ENCODE data around the gene BRMS1L.
"Not testable (repeated sequence)": the region's sequence is repeated elsewhere in the genome, so short reads cannot be mapped to it uniquely, and the experiment has no call there.

BRMS1L gene

DNA sequence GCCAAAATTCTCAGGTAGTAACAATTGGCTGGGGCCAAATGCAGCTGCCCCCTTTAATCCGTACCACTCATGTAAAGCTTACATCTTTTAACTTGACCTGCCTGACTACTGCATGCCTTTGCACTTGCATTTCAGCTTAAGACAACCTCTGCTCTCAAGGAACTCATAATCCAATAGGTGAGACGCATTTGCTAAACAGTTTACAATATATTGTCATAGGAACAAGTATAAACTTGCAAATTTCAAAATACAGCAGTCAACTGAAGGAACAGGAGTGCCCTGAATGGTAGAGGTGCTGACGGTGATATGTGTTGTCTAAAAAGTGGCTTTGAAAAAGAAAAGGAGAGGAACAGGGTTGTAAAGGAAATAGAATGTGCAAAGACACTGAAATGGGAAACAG is 3.6 kb upstream of the BRMS1L start:
- no peak for DNase-seq

DNA sequence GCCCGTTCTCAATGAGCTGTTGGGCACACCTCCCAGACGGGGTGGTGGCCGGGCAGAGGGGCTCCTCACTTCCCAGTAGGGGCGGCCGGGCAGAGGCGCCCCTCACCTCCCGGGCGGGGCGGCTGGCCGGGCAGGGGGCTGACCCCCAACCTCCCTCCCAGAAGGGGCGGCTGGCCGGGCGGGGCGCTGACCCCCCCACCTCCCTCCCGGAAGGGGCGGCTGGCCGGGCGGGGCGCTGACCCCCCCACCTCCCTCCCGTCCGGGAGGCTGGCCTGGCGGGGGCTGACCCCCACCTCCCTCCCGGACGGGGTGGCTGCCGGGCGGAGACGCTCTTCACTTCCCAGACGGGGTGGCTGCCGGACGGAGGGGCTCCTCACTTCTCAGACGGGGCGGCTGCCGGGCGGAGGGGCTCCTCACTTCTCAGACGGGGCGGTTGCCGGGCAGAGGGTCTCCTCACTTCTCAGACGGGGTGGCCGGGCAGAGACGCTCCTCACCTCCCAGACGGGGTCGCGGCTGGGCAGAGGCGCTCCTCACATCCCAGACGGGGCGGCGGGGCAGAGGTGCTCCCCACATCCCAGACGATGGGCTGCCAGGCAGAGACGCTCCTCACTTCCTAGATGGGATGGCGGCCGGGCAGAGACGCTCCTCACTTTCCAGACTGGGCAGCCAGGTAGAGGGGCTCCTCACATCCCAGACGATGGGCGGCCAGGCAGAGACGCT is 1.5 kb upstream of the BRMS1L start:
- not testable (repeated sequence) for DNase-seq

DNA sequence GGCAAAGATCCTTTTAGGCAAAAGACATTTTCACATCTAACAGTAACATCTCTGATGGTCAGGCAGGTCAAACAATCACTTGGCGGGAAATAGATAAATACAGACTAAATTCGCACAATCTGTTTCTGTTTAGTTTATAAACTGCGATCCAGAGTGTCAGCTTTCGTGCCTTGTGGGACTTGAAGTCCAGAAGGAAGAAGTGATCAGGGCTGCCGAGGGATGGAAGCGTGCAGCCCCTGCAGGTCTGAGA is 245 bp upstream of the BRMS1L start:
- DNase-seq: no peak

DNA sequence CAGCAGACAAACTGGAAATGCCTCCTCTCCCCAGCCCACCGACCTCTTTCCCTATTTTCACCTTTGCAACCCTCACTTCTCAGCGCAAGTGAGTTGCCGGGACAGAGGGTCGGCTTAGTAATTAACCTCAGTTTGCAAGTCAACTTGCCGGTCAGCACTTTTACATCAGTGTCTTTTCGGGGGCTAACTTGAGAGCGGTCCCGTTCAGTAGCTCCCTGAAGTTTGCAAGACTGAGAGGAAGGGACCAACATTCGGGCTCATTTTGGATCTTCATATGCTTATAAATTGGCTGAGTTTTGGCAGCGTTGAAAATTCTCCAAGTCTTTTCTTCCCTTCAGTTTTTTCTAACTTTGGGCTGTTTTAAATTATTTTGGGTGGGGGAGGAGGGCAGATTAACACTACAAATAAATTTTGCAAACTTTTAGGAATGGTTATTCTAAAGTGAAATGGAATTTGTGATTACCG is 846 bp downstream of the BRMS1L start:
- no peak for DNase-seq

DNA sequence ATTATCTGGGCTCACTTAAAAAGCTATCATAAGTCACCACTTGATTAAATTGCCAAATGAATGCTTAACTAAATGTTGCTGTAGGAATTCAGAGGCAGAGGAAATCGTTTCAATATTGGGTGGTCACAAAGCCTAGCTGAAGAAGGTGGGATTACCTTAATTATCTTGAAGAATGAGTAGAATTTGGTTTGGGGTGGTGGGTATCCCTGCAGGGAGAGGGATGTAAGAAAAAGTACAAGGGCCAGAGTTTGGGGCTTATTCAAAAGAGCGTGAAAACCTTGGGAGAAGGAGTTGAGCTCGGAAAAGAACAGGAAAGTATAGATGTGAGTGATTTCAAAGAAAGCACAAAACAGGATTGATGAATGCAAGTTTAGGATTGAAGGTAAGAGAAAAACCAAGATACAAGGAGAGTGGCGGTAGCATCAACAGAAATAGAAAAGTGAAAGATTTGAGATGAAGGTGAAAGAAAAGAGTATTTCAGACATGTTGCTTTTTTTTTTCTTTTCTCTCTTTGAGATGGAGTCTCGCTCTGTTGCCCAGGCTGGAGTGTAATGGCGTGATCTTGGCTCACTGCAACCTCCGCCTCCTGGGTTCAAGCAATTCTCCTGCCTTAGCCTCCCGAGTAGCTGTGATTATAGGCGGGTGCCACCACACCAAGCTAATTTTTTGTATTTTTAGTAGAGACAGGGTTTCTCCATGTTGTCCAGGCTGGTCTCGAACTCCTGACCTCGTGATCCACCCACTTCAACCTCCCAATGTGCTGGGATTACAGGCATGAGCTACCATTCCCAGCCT is 1.7 kb downstream of the BRMS1L start:
- no peak for DNase-seq

DNA sequence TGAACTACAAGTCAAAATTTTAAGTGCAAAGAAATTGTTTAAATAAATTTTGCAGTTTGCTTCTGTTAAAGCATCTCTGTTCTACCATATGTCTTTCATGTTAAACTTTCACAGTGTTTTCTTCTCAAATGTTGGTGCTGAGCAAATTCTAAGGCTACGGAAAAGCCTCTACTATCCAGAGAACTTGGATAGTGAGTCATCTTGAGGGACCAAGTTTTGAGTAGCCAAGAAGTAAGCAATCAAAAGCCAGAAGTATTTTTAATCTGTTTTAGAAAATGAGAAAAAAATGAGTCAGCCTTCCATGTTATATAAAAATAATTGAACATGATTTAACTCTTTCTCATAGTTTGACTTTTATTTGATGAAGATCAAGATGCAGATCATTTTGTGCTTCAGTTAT is 3.3 kb downstream of the BRMS1L start:
- DNase-seq: no peak

DNA sequence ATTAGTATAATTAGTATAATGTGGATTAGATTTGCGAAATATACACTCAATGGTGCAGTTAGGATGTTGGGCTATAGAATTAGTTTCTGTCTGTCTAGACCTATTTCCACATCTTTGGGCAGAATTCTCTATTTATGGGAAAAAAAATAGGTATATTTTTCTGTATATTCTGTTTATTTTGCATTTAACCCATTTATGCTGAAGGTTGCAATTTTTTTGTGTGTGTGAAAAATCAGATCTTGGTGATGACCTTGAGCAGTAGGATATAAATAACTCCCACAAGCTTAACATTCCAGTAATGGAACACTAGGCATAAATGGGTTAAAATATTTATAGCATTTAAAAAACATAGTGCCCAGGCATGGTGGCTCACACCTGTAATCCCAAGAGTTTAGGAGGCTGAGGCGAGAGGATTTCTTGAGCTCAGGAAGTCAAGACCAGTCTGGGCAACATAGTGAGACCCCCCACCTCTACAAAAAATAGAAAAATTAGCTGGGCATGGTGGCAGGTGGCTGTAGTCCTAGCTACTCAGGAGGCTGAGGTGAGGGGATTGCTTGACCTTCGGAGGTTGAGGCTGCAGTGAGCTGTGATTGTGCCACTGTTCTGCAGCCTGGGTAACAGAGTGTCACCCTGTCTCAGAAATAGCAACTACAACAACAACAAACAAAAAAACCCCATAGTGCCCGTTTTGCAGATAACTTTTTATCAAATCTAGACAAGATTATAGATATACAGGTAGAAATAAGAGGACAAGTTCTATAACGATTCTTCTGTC is 9.3 kb downstream of the BRMS1L start:
- no peak for DNase-seq

DNA sequence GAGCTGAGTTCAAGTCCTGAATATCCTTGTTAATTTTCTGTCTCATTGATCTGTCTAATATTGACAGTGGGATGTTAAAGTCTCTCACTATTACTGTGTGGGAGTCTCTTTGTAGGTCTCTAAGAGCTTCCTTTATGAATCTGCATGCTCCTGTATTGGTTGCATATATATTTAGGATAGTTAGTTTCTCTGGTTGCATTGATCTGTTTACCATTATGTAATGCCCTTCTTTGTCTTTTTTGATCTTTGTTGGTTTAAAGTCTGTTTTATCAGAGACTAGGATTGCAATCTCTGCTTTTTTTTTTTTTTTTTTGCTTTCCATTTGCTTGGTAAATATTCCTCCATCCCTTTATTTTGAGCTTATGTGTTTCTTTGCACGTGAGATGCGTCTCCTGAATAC is 15.6 kb downstream of the BRMS1L start:
- not testable (repeated sequence) for DNase-seq

DNA sequence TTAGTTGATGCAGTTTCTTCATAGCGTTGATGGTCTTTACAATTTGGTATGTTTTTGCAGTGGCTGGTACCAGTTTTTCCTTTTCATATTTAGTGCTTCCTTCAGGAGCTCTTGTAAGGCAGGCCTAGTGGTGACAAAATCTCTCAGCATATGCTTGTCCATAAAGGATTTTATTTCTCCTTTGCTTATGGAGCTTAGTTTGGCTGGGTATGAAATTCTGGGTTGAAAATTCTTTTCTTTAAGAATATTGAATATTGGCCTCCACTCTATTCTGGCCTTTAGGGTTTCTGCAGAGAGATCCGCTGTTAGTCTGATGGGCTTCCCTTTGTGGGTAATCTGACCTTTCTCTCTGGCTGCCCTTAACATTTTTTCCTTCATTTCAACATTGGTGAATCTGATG is 16.1 kb downstream of the BRMS1L start:
- not testable (repeated sequence) for DNase-seq

DNA sequence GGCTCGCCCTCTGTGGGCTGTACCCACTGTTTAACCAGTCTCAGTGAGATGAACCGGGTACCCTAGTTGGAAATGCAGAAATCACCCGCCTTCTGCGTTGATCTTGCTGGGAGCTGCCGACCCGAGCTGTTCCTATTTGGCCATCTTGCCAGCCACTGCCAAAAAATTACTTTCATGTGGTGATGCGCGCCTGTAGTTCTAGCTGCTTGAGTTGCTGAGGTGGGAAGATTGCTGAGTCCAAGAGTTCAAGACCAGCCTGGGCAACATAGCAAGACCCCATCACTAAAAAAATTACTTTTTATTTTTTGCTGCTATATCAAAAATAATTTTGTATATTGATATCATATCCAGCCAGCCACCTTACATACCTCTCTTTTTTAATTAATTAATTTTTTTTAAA is 18.4 kb downstream of the BRMS1L start:
- DNase-seq: no peak

DNA sequence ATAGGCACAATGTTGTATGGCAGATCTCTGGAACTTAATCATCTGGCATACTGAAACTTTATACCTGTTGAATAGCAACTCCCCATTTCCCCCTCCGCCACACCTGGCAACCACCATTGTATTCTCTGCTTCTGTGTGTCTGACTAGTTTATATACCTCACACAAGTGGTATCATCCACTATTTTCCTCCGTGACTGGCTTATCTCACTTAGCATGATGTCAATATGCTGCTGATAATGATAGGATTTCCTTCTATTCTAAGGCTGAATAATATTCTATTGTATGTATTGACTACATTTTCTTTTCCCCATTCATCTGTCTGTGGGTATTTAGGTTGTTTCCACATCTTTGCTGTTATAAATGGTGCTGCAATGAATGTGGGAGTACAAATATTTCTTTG is 21.5 kb downstream of the BRMS1L start:
- no peak for DNase-seq

DNA sequence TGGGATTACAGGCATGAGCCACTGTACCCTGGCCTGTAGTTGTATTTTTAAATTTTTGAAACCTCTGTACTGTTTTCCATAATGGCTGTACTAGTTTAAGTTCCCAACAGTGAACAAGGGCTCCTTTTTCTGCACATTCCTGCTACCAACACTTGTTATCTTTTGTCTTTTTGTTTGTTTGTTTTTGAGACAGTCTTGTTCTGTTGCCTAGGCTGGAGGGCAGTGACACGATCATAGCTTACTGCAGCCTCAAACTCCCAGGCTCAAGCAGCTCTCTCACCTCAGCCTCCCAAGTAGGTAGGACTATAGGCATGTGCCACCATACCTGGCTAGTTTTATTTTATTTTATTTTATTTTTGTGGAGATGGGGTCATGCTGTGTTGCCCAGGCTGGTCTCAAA is 23.0 kb downstream of the BRMS1L start:
- DNase-seq: no peak

DNA sequence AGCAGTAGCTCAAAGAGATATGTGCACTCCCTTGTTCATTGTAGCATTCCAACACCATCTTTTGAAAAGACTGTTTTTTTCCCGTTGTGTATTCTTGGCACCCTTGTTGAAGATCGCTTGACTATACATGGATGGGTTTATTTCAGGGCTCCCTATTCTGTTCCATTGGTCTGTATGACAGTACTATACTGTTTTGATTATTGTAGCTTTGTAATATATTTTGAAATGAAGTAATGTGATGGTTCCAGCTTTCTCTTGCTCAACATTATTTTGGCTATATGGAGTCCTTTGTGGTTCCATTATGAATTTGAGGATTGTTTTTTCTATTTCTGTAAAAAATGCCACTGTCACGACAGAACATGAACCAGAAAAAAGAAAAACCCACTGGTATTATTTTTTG is 25.7 kb downstream of the BRMS1L start:
- no peak for DNase-seq

DNA sequence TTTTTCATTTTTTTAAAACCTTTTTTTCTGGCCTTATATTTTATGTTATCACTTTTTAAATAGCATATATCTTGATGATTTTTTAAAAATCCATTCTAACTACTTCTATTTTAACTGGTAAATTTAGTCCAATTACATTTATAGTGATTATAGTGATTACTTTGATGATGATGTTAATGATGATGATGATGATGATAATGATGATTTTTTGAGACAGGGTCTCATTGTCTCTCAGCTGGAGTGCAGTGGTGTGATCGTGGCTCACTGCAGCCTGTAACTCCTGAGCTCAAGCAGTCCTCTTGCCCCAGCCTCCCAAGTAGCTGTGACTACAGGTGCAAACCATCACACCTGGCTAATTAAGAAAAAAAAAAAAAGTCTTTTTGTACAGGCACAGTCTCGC is 27.1 kb downstream of the BRMS1L start:
- no peak for DNase-seq

DNA sequence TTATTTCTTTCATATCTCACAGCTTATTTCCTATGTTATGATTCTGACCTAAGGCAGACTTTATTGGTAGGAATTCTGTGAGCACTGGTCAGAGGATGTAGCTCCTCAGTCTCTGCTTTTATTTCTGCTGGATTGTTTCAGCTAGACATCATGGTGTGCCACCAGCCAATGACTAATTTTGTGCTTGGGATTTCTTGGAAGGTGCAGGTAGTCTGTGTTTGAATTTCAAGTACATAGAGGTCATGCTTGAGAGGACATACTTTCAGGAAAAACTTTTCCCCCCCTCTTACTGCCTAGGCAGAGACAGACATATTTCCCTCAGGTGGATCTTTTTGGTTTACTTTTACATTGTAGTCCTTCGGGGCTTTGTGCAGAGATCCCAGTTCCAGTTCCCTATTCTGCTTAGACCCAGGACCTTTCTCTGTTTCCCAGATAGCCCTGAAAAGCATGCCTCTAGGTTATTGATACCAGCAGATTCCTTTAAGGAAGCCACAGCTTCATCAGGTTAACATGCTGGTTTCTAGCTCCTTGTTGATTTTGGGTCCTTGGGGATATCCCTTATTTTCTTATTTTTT is 28.6 kb downstream of the BRMS1L start:
- no peak for DNase-seq

DNA sequence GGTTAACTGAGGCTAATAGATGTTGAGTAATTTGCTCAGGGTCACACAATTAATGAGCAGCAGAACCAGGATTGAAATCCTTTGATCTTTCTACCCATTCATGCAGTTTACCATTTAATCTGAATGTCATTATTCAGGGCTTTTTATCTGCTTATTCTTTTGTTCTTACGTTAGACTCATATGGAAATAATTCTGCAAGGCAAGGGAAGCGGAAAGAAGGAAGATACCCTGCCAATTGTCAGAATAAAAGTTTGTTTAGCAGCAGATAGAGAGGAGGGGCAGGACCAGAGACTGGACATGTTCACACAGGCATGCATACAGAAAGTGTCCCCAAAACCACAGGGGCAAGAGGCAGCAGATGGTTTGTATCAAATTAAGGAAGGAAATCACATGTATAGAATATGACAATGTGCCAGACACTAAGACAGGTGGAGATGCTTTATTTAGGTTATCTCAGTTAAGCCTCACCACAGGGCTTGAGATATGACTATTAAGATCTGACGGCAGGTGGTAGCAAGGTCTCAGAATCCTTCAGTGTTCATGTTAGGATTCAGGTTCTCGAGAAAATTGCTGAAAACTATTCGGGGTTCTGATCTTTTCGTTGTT is 29.8 kb downstream of the BRMS1L start:
- DNase-seq: no peak

DNA sequence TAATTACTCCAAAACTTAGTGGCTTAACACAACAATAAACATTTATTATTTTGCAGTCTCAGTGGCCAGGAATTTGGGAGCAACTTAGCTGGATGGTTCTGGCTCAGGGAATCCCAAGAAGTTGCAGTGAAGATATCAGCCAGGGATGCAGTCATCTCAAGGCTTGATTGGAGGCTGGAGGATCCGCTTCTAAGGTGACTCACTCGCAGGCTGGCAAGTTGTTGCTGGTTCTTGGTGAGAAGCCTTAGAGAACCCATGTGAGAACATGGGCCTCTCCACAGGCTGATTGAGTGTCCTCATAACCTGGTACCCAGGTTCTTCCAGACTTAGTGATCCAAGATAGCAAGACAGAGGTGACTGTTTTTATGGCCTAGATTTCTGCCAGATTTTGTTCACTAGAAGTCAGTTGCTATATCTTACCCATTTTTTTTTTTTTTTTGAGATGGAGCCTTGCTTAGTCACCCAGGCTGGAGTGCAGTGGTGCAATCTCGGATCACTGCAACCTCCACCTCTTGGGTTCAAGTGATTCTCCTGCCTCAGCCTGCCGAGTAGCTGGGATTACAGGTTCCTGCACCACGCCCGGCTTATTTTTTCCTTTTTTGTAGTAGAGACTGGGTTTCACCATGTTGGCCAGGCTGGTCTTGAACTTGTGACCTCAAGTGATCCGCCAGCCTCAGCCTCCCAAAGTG is 32.5 kb downstream of the BRMS1L start:
- no peak for DNase-seq

DNA sequence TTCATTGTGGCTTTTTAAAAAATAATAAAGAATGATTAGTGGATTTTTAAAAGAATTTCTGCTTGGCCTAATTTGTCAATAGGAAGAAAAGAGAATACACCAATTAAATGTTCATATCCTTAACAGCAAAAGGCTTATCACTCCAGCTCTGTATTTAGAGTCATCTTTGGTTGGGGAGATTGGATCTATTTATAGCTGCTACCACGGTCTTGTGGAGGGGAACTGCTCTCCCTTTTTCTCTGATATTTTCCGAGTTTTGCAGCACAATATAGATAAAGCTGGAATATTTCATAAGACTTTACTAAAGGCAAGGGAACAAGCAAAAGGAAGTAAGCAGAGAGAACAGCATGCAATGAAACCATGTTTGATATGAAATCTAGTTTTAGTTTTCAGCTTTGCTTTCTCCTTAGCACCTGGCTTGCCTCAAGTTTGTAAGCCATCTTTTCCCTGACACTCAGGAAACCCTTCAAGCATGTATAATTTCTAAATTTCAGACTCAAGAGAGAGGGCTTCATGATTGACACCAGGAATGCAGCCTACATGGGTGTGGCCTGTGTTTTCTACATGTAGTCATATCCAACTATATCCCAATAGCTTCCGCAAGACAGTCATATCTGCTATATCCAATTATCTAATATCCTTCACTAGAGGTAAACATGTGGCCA is 35.2 kb downstream of the BRMS1L start:
- peak; percentile 28 for DNase-seq

DNA sequence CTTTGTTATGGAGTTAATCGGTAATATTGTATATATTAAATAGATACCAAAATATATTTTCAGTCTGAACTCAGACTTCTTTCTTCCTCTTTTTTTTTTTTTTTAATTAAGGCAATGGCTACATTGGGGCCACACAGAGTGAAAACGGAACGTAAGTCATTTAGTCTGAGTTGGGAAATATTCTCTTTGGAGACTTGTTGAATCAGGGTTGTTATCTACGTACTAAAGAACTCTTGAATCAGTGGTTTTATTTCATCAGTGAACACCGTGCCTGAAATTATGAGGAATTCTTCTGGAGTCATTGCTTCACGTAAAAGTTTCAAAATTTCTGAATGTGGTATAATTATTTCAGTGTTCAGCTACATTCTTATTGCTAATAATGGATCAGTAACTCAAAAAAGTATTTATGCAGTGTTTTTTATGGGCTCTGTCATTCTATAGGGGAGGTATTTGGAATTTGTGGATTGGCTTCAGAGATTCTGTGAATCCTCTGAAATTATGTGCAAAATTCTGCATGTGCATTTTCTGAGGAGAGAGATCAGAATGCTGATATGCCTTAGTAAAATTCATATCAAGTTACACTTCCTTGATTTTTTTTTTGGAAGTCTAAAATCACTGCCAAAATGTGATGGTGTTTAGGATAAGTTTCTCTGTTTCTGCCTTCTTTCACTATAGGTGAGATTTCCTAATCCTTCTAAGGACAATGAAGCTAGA is 39.6 kb downstream of the BRMS1L start:
- DNase-seq: no peak

DNA sequence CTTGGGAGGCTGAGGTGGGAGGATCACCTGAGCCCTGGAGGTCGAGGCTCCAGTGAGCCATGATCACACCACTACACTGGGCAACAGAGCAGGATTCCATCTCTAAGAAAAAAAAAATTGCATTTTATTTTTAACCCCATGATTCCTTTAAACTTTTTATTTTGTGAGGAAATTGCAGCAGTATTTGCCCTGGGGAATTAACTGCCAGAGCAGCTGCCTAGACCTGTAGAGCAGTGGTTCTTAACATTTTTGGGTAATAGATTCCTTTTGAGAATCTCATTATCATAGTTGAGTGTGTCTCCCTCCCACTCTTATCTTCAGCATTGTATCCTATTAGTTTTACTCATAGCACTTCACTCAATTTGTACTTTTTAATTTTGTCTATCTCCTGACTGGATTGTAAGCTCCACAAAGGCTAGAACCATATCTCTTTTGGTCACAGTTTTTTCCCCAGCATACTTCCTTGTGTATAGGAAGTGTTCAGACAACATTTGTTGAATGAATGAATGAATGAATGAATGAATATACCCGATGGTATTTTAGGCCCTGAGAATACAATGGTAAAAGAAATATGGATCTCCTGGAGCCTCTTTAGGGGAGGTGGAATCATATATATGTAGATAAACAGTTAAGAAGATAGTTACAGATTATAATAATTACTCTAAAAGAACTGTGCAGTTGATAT is 40.6 kb downstream of the BRMS1L start:
- no peak for DNase-seq

DNA sequence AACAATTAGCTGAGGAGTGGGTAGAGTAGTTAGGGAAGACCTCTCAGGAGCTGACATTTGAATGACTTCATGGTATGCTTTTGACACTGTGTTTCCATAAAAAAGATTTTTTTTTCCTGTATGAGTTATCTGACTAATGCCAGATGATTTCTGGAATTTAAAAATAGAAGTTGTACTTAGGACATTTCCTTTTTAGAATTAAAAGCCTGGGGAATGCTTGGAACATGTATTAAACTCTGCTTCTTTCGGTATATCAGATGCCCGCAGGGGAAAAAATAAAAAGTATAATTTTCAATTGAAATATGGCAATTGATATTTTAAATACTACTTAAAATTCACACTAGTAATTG is 41.1 kb downstream of the BRMS1L start:
- no peak for DNase-seq
